ENCODE results near the gene ZNF862.
A peak's percentile ranks its signal among the peaks of the same experiment; 100 is the strongest.

The ZNF862 gene

DNA sequence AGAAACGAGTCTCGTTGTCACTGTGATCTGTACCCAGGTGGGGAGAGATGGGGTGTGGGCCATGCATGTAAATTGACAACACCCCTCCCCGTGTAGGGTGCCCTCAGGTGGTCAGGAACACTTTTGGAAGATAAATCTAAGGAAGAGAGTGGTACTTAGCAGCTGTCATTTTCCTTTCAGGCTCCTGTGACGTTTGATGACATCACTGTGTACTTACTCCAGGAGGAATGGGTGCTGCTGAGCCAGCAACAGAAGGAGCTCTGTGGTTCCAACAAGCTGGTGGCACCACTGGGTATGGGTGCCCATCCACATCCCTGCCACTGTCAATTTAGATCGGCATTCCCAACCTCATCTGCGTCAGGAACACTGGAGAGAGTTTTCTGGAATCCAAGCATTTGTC lies 6.3 kb downstream of the ZNF862 start:
- DNase-seq (ENCODE audit: low read depth): no peak
- H3K4me3 ChIP-seq (ENCODE audit: low read depth, low read length): no peak overlapping the region
- TF ChIP-seq, protein P1, sequence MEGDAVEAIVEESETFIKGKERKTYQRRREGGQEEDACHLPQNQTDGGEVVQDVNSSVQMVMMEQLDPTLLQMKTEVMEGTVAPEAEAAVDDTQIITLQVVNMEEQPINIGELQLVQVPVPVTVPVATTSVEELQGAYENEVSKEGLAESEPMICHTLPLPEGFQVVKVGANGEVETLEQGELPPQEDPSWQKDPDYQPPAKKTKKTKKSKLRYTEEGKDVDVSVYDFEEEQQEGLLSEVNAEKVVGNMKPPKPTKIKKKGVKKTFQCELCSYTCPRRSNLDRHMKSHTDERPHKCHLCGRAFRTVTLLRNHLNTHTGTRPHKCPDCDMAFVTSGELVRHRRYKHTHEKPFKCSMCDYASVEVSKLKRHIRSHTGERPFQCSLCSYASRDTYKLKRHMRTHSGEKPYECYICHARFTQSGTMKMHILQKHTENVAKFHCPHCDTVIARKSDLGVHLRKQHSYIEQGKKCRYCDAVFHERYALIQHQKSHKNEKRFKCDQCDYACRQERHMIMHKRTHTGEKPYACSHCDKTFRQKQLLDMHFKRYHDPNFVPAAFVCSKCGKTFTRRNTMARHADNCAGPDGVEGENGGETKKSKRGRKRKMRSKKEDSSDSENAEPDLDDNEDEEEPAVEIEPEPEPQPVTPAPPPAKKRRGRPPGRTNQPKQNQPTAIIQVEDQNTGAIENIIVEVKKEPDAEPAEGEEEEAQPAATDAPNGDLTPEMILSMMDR (IDR thresholded peaks at IDR 0.05; ENCODE audit: insufficient read depth, low read depth, low read length, missing control alignments): no peak

GRCh38 chr7:149845257-149845980 lies 7.2 kb downstream of the ZNF862 start:
- no peak overlapping the region for H3K4me3 ChIP-seq (ENCODE audit: low read depth, low read length)
- no peak for DNase-seq (ENCODE audit: low read depth)
- TF ChIP-seq, protein P1 (IDR thresholded peaks at IDR 0.05; ENCODE audit: insufficient read depth, low read depth, low read length, missing control alignments): no peak

- TF ChIP-seq, protein P1 (IDR thresholded peaks at IDR 0.05; ENCODE audit: insufficient read depth, low read depth, low read length, missing control alignments): no peak
- DNase-seq (ENCODE audit: low read depth): no peak
- H3K4me3 ChIP-seq (ENCODE audit: low read depth, low read length): no peak overlapping the region
These were observed 7.8 kb downstream of the ZNF862 start for GRCh38 chr7:149846021-149846420.

DNA sequence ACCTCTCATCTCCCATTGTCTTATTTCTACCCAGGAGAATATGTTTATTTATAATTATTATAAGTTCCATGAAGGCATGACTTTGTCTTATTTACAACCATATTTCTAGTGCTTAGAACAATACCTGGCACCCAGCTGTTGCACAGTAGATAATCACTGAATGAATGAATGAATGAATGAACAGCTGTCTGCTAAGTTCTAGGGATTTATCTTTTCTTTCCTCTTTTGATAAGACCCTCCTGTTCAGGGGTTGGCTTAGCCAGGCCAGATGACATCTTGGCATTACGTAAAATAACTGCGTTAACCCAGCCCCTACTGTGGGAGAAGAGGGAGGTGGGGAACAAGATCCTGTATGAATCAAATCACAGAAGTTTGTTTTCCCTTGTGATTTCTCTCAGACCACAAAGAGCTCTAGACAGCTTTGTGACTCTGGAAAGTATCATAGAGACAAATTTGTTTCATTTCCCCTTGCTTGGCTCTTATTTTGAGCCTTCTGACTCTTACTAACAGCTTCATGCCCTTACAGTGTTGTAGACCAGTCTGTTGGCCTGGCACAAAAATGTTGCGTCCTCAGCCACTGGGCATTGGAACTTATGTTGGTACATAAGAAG lies 8.4 kb downstream of the ZNF862 start:
- H3K4me3 ChIP-seq (ENCODE audit: low read depth, low read length): no peak overlapping the region
- DNase-seq (ENCODE audit: low read depth): peak; percentile 34
- TF ChIP-seq, protein P1 (IDR thresholded peaks at IDR 0.05; ENCODE audit: insufficient read depth, low read depth, low read length, missing control alignments): no peak

DNA sequence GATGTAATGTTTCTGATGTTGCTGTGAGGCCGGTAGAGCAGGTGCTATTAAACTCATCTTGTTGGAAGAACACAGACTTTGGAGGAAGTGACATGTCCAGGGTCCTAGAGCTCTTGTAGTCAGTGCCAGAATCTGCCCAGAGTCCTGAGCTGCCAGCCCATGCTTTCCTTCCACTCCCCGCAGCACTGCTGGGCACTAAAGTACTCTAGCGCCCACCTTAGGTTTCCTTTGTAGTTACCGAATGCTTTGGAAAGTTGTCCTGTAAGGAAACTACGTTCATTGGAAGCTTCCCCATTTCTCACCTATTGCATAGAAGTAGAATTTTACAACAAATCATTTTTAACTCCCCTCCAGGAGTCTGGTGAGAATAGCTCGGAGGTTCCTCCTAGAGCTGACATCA lies 11.0 kb downstream of the ZNF862 start:
- TF ChIP-seq, protein P1 (IDR thresholded peaks at IDR 0.05; ENCODE audit: insufficient read depth, low read depth, low read length, missing control alignments): no peak
- no peak for DNase-seq (ENCODE audit: low read depth)

GRCh38 chr7:149850007-149850594 lies 11.9 kb downstream of the ZNF862 start:
- no peak overlapping the region for H3K4me3 ChIP-seq (ENCODE audit: low read depth, low read length)
- no peak for DNase-seq (ENCODE audit: low read depth)
- TF ChIP-seq, protein P1 (IDR thresholded peaks at IDR 0.05; ENCODE audit: insufficient read depth, low read depth, low read length, missing control alignments): no peak

More for the DNA sequence above, 11.0 kb downstream of the ZNF862 start:
- H3K4me3 ChIP-seq (ENCODE audit: low read depth, low read length): no peak overlapping the region
